Ishikawa (cell line): Measurements from ENCODE around the gene FPGS.

Experiments
- CEBPB ChIP-seq: IDR thresholded peaks from 2 replicates; pipeline ENCODE4 v1.6.1; 2012
- CREB1 ChIP-seq: IDR thresholded peaks from 2 replicates; pipeline ENCODE4 v1.6.1; 2012; ENCODE audit warnings: low read depth
- EGR1 ChIP-seq: IDR thresholded peaks from 2 replicates; pipeline ENCODE4 v1.6.1; 2012
- EP300 ChIP-seq: IDR thresholded peaks from 2 replicates; pipeline ENCODE4 v1.6.1; 2012; ENCODE audit warnings: borderline replicate concordance
- FOXM1 ChIP-seq: IDR thresholded peaks from 2 replicates; pipeline ENCODE4 v1.6.1; 2012; ENCODE audit warnings: low read depth, borderline replicate concordance
- MAX ChIP-seq: IDR thresholded peaks from 2 replicates; pipeline ENCODE4 v1.6.1; 2012
- NFIC ChIP-seq: IDR thresholded peaks from 2 replicates; pipeline ENCODE4 v1.6.1; 2012
- REST ChIP-seq: IDR thresholded peaks from 2 replicates; pipeline ENCODE4 v1.6.1; 2012; ENCODE audit warnings: low read depth, mild to moderate bottlenecking
- TAF1 ChIP-seq: IDR thresholded peaks from 2 replicates; pipeline ENCODE4 v1.6.1; 2012; ENCODE audit warnings: low read depth, mild to moderate bottlenecking
- TCF12 ChIP-seq: IDR thresholded peaks from 2 replicates; pipeline ENCODE4 v1.6.1; 2012; ENCODE audit warnings: low read depth
- TEAD4 ChIP-seq: IDR thresholded peaks from 2 replicates; pipeline ENCODE4 v1.6.1; 2012
- USF1 ChIP-seq: IDR thresholded peaks from 2 replicates; pipeline ENCODE4 v1.6.1; 2012
- YY1 ChIP-seq: IDR thresholded peaks from 2 replicates; pipeline ENCODE4 v1.6.1; 2012; ENCODE audit warnings: low read depth

GRCh38 chr9:127812011-127812410 is 9.3 kb downstream of the FPGS start:
- TF ChIP-seq EGR1 = no peak
- no peak for TF ChIP-seq TAF1
- no peak for TF ChIP-seq REST
- no peak for TF ChIP-seq EP300
- no peak for TF ChIP-seq MAX
- TF ChIP-seq TCF12 = no peak
- no peak for TF ChIP-seq CEBPB
- no peak for TF ChIP-seq TEAD4
- no peak for TF ChIP-seq USF1
- no peak for TF ChIP-seq YY1
- TF ChIP-seq CREB1 = no peak
- no peak for TF ChIP-seq NFIC
- TF ChIP-seq FOXM1 = no peak
